Medulla oblongata (tissue), 1 donor: ENCODE measurements around the gene ZNF628.

Experiments
- DNase-seq: peaks from one replicate; pipeline ENCODE4 v3.0.0-alpha.2; 2015; ENCODE audit errors: extremely low spot score

Gene ZNF628

GRCh38 chr19:55528030-55528803 is 51.8 kb downstream of the ZNF628 start:
- no peak for DNase-seq

GRCh38 chr19:55529636-55530234 is 53.3 kb downstream of the ZNF628 start:
- no peak for DNase-seq

- no peak for DNase-seq
These were observed 54.6 kb downstream of the ZNF628 start for GRCh38 chr19:55530996-55531395.
